HUES48 (cell line): ENCODE results near the gene RNF10.
"Not testable (repeated sequence)": the region's sequence is repeated elsewhere in the genome, so short reads cannot be mapped to it uniquely, and the experiment has no call there.

ENCODE experiments used
- H3K27ac ChIP-seq: one replicate; pipeline ENCODE4 v1.7.0; 2013; ENCODE audit warnings: low read depth, low read length, inconsistent platforms
- H3K27me3 ChIP-seq: 2 replicates; pipeline ENCODE4 v1.6.1; 2013; ENCODE audit warnings: mild to moderate bottlenecking, low read length; ENCODE audit not compliant: control insufficient read depth, insufficient read depth
- H3K36me3 ChIP-seq: 2 replicates; pipeline ENCODE4 v1.6.1; 2013; ENCODE audit warnings: low read length; ENCODE audit not compliant: control insufficient read depth, insufficient read depth
- H3K4me1 ChIP-seq: 2 replicates; pipeline ENCODE4 v1.6.1; 2013; ENCODE audit warnings: mild to moderate bottlenecking, low read length; ENCODE audit not compliant: control insufficient read depth, insufficient read depth
- H3K4me3 ChIP-seq: 2 replicates; pipeline ENCODE4 v1.5.1; 2013; ENCODE audit warnings: mild to moderate bottlenecking, low read depth, low read length
- H3K9ac ChIP-seq: 2 replicates; pipeline ENCODE4 v1.6.1; 2013; ENCODE audit warnings: mild to moderate bottlenecking, low read depth, low read length, moderate library complexity
- H3K9me3 ChIP-seq: 2 replicates; pipeline ENCODE4 v1.6.1; 2013; ENCODE audit warnings: low read length; ENCODE audit not compliant: control insufficient read depth, insufficient read depth

The RNF10 gene

GRCh38 chr12:120534203-120534702 lies at the start of gene RNF10:
Gene RNF10 (plus strand): TSS chr12:120534356. CDS start chr12:120534812, 456 bp downstream.
- H3K36me3 ChIP-seq: peaks cover 20% of the 10 kb centered on the region
- H3K4me1 ChIP-seq: peaks cover 28% of the 10 kb centered on the region
- H3K27me3 ChIP-seq: no peaks in the 10 kb centered on the region
- H3K9me3 ChIP-seq: no peaks in the 10 kb centered on the region
- H3K27ac ChIP-seq: peak within 1 kb of the TSS; percentile 86
- peak within 1 kb of the TSS; percentile 75 for H3K4me3 ChIP-seq
- H3K9ac ChIP-seq: peak within 1 kb of the TSS; percentile 75

DNA sequence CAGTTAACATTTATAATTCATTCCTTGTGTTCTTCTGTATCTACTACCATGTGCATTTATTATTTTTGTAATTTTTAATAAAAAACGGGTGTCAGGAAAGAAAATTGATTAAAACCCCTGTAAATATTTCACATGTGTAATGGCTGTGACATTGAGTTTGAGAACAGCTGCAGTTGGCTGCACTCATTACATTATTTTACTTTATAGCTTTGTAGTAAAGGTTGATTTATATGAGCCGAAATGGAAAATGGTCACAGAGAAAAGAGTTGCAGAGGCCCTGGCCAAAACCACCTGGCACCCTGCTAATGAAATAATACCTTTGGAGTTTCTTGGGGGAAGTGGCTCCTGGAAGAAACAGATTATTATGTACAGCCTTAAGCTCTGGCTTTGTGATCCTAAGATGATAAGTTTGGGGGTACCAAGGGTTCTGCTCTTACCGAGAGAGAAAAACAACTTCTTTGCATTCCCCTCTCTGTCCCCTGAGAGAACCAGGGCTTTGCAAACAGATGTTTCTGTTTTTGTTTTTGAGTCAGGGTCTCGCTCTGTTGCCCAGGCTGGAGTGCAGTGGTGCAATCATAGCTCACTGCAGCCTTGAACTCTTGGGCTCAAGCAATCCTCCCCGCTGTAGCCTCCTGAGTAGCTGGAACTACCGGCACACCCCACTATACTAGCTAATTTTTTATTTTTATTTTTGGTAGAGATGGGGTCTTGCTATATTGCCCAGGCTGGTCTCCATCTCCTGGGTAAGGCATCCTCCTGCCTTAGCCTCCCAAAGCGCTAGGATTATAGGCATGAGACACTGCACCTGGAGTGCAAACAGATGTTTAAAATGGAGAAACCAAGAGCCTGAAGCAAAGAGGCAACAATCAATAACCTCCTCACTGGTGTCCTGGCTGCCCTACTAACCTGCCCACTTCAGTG lies 47.9 kb upstream of the RNF10 start:
- Histone ChIP-seq H3K27me3 (no peaks in the 10 kb centered on the region), H3K36me3 (0 out of 2 replicates have a peak, but pooled peaks cover 5% of the 10 kb centered on the region), H3K27ac (no peak overlapping the region), H3K4me1 (no peaks in the 10 kb centered on the region), H3K9me3 (no peaks in the 10 kb centered on the region), H3K9ac (no peak overlapping the region), H3K4me3 (no peak overlapping the region)

DNA sequence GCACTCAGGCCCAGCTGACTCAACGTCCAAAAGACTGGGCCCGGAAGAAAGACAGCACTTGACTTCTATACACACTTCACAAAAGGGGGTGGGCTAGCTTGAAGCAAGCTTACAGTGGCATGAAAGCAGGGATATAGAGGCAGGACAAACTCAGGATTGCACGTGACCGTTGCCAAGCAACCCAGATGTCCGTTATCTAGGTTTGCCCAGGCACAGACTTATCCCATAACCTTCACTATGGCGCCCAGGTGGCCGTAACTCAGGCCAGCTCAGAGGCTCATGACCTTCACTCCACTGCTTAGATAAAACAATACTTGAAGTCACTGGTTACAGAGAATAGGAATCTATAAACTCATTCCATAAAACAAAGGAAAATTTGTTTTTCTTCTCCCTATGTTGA lies 46.6 kb upstream of the RNF10 start:
- not testable (repeated sequence) for H3K27ac ChIP-seq, H3K9ac ChIP-seq, H3K27me3 ChIP-seq, H3K4me1 ChIP-seq, H3K4me3 ChIP-seq, H3K36me3 ChIP-seq, H3K9me3 ChIP-seq

DNA sequence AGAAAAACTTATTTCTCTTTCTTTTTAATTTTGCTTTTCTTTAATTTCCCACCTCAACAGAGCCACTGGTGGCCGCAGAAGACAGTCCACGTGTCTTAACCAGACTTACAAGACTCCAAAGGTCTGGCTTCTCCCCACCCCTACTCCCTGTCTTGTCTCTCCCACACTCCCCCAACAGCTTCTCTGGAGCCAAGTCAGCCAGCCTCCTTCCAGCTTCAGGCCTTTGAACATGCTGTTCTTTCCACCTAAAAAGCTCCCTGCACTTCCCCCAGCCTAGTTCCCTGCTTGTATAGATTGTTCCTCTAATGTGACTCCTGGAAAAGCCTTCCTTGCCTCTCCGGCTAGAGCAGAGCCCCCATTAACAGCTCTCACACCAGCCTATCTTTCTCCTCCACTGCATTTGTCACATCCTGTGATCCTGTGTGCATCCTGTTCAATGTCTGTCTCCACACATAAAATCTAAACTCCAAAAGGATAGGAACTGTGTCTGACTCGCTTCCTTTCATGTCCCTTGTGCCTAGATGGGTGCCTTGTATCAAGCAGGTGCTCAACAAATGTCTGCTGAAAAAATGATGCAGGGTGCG lies 46.0 kb upstream of the RNF10 start:
- H3K4me3 ChIP-seq: no peak overlapping the region
- no peaks in the 10 kb centered on the region for H3K4me1 ChIP-seq
- no peaks in the 10 kb centered on the region for H3K27me3 ChIP-seq
- no peak overlapping the region for H3K27ac ChIP-seq
- H3K9me3 ChIP-seq: no peaks in the 10 kb centered on the region
- no peak overlapping the region for H3K9ac ChIP-seq
- H3K36me3 ChIP-seq: 0 out of 2 replicates have a peak, but pooled peaks cover 5% of the 10 kb centered on the region

GRCh38 chr12:120489018-120489417 lies 45.1 kb upstream of the RNF10 start:
- Histone ChIP-seq H3K9ac (no peak overlapping the region), H3K27ac (no peak overlapping the region), H3K27me3 (no peaks in the 10 kb centered on the region), H3K4me1 (no peaks in the 10 kb centered on the region), H3K4me3 (no peak overlapping the region), H3K36me3 (0 out of 2 replicates have a peak, but pooled peaks cover 5% of the 10 kb centered on the region), H3K9me3 (no peaks in the 10 kb centered on the region)

DNA sequence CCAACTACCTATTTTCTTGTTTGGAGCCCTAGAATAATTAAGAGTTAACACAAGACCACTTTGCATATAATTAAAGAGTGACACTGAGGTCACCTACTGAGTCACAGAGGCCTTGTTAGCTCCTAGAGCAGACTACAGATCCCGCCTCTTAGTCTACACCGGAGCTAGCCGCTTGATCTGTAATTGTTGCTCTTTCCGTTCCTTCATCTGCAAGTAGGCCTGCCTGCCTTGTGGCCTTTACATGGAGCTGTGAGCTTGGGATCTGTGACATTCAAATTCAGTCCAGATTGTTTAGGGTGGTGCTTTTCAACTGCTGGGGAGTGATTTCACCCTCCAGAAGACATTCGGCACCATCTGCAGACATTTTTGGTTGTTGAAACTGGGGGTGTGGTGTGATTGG lies 43.8 kb upstream of the RNF10 start:
- Histone ChIP-seq H3K9me3 (no peaks in the 10 kb centered on the region), H3K36me3 (0 out of 2 replicates have a peak, but pooled peaks cover 5% of the 10 kb centered on the region), H3K27ac (no peak overlapping the region), H3K27me3 (no peaks in the 10 kb centered on the region), H3K9ac (no peak overlapping the region), H3K4me3 (no peak overlapping the region), H3K4me1 (peaks cover 8% of the 10 kb centered on the region; the same call in 1 of the 2 replicates)

- Histone ChIP-seq H3K36me3 (0 out of 2 replicates have a peak, but pooled peaks cover 5% of the 10 kb centered on the region), H3K27me3 (no peaks in the 10 kb centered on the region), H3K4me3 (no peak overlapping the region), H3K27ac (no peak overlapping the region), H3K4me1 (peaks cover 8% of the 10 kb centered on the region; the same call in 1 of the 2 replicates), H3K9me3 (no peaks in the 10 kb centered on the region), H3K9ac (no peak overlapping the region)
Observed at GRCh38 chr12:120490833-120491512, 43.2 kb upstream of the RNF10 start.

- Histone ChIP-seq H3K4me3 (peak overlapping the region; percentile 77), H3K9me3 (no peaks in the 10 kb centered on the region), H3K4me1 (peaks cover 15% of the 10 kb centered on the region; the same call in 1 of the 2 replicates), H3K27me3 (no peaks in the 10 kb centered on the region), H3K36me3 (peaks cover 22% of the 10 kb centered on the region), H3K9ac (peak overlapping the region; percentile 32; the same call in 1 of the 2 replicates), H3K27ac (peak overlapping the region; percentile 43)
Observed at GRCh38 chr12:120495186-120495730, 38.9 kb upstream of the RNF10 start.

- Histone ChIP-seq H3K9ac (peak within 1 kb of the TSS; percentile 59), H3K4me1 (peaks cover 15% of the 10 kb centered on the region; the same call in 1 of the 2 replicates)
Observed at GRCh38 chr12:120495731-120496412, 38.3 kb upstream of the RNF10 start, which contains the start of gene DYNLL1. Gene DYNLL1 (plus strand): TSS chr12:120496113. CDS start chr12:120496422, 309 bp downstream.

More at GRCh38 chr12:120495731-120496412, 38.3 kb upstream of the RNF10 start, which contains the start of gene DYNLL1:
- no peaks in the 10 kb centered on the region for H3K27me3 ChIP-seq
- peak within 1 kb of the TSS; percentile 89 for H3K4me3 ChIP-seq
- H3K36me3 ChIP-seq: peaks cover 25% of the 10 kb centered on the region
- peak within 1 kb of the TSS; percentile 81 for H3K27ac ChIP-seq
- H3K9me3 ChIP-seq: no peaks in the 10 kb centered on the region
